Measurements from ENCODE around the gene PDLIM7. TPM values are rescaled to one million over a fixed set of nuclear protein-coding genes. Genes with fewer than 3 reads are reported as not detected.

PDLIM7 gene
- total and polyA plus RNA-seq, 2 donors (not counting 3 experiments of a cell fraction or from before 2014, with no cell fraction given): 314 to 318 TPM

DNA sequence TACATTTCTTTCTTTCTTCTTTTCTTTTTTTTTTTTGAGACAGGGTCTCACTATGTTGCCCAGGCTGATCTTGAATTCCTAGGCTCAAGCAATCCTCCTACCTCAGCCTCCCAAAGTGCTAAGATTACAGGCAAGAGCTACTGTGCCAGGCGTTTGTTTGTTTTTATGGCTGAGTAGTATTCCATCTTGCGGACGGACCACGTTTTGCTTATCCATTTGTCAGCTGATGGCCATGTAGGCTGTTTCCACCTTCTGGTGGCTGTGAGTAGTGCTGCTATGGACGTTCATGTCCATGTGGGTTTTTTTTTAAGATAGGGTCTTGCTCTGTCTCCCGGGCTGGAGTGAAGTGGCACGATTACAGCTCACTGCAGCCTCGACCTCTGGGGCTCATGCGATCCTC lies 9.8 kb upstream of the PDLIM7 start:
- CTCF ChIA-PET: interaction anchor here (0.9 to 2.5 kb wide), 6 partner anchors 9 to 136 kb away, joined by 3 to 10 read pairs (median 4); partner anchors contain the start of gene DDX41
- Histone ChIP-seq H3K4me1 (ENCODE audit: control insufficient read depth, extremely low read depth, insufficient read depth, low read length) (peaks cover 9% of the 10 kb centered on the region), H4K20me1 (replicated peaks; ENCODE audit: control insufficient read depth, extremely low read depth, insufficient read depth, low read length) (no peaks in the 10 kb centered on the region), H3K27ac (ENCODE audit: insufficient read depth, low read depth, low read length) (no peak overlapping the region), H3K4me3 (replicated peaks in 1 of 3; ENCODE audit: insufficient read depth in 1 of 3, low read depth in 1 of 3, low read length in 3 of 3) (no peak overlapping the region), H3K9ac (replicated peaks; ENCODE audit: extremely low read depth, insufficient read depth, low read length) (no peak overlapping the region), H2AFZ (ENCODE audit: low read depth, low read length) (no peak overlapping the region), H3K36me3 (ENCODE audit: control insufficient read depth in 2 of 2, extremely low read depth in 1 of 2, insufficient read depth in 2 of 2, low read length in 2 of 2) (peaks cover 5 to 18% of the 10 kb centered on the region in 2 experiments), H3K79me2 (ENCODE audit: control insufficient read depth, insufficient read depth, low read length) (no peaks in the 10 kb centered on the region), H3K9me1 (replicated peaks; ENCODE audit: control insufficient read depth, extremely low read depth, insufficient read depth, low read length) (no peaks in the 10 kb centered on the region), H3K9me3 (replicated peaks; ENCODE audit: control insufficient read depth, insufficient read depth, low read length) (no peaks in the 10 kb centered on the region), H3K27me3 (ENCODE audit: control insufficient read depth in 2 of 2, insufficient read depth in 2 of 2, low read length in 2 of 2) (no peaks in the 10 kb centered on the region), H3K4me2 (ENCODE audit: insufficient read depth, low read length) (no peak overlapping the region)
- DNase-seq (ENCODE audit: low read depth, low spot score) (peak; percentile 28), FAIRE-seq (no peak)
- intact Hi-C loops (cut with micrococcal nuclease) (no loop called here), dilution Hi-C loops (cut with MboI; ENCODE audit: extremely low pct_ligation_motif_present, low sequenced_read_pairs) (no loop called here)
- POLR2A ChIA-PET: interaction anchor here (2.1 kb wide), 1 partner anchor 10 kb away, joined by 6 read pairs; the partner anchor contains the start of gene PDLIM7
- TF ChIP-seq POLR2AphosphoS5 (IDR thresholded peaks at IDR 0.05; ENCODE audit: insufficient read depth, low read depth, low read length): no peak
- TF ChIP-seq FOS (IDR thresholded peaks at IDR 0.05; ENCODE audit: borderline replicate concordance, insufficient read depth, low read length): no peak
- TF ChIP-seq, protein P1, sequence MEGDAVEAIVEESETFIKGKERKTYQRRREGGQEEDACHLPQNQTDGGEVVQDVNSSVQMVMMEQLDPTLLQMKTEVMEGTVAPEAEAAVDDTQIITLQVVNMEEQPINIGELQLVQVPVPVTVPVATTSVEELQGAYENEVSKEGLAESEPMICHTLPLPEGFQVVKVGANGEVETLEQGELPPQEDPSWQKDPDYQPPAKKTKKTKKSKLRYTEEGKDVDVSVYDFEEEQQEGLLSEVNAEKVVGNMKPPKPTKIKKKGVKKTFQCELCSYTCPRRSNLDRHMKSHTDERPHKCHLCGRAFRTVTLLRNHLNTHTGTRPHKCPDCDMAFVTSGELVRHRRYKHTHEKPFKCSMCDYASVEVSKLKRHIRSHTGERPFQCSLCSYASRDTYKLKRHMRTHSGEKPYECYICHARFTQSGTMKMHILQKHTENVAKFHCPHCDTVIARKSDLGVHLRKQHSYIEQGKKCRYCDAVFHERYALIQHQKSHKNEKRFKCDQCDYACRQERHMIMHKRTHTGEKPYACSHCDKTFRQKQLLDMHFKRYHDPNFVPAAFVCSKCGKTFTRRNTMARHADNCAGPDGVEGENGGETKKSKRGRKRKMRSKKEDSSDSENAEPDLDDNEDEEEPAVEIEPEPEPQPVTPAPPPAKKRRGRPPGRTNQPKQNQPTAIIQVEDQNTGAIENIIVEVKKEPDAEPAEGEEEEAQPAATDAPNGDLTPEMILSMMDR (IDR thresholded peaks at IDR 0.05; ENCODE audit: extremely low read depth in 1 of 2, insufficient read depth in 1 of 2, low read depth in 1 of 2, low read length in 2 of 2): peak; percentile 8 to 9
- TF ChIP-seq MYC (IDR thresholded peaks at IDR 0.05; ENCODE audit: low read depth, low read length): no peak
- no TSS peak for BruUV-seq (replicated peaks)

DNA sequence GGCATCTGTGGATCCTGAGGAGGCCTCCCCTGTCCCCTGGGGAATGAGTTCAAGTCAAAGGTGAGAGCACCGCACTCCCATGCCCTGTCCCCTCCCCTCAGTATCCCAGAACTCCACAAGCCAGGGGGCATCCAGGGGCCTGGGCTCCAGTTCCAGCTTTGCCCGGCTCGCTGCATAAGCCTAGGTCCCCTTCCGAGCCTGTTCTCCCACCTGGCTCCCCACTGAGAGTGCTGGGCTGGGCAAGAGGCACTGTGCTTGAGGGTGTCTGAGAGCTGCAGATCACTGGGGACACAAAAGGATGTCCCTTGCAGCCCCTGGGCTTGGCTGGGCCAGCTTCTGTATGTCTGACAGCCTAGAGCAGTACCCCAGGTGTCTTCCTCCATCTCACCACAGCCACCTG lies 7.7 kb upstream of the PDLIM7 start:
- dilution Hi-C loops (cut with MboI; ENCODE audit: extremely low pct_ligation_motif_present, low sequenced_read_pairs): no loop called here
- H3K27ac ChIP-seq (ENCODE audit: insufficient read depth, low read depth, low read length): no peak overlapping the region
- no TSS peak for BruUV-seq (replicated peaks)
- CTCF ChIA-PET: interaction anchor here (1.2 kb wide), 1 partner anchor 101 kb away, joined by 7 read pairs; no protein-coding TSS in a partner anchor
- FAIRE-seq (no peak), DNase-seq (ENCODE audit: low read depth, low spot score) (no peak)
- no peak overlapping the region for H3K4me2 ChIP-seq (ENCODE audit: insufficient read depth, low read length)
- no peaks in the 10 kb centered on the region for H3K9me3 ChIP-seq (replicated peaks; ENCODE audit: control insufficient read depth, insufficient read depth, low read length)
- peaks cover 9% of the 10 kb centered on the region for H3K4me1 ChIP-seq (ENCODE audit: control insufficient read depth, extremely low read depth, insufficient read depth, low read length)
- H3K79me2 ChIP-seq (ENCODE audit: control insufficient read depth, insufficient read depth, low read length): no peaks in the 10 kb centered on the region
- no peaks in the 10 kb centered on the region for H3K9me1 ChIP-seq (replicated peaks; ENCODE audit: control insufficient read depth, extremely low read depth, insufficient read depth, low read length)
- intact Hi-C loops (cut with micrococcal nuclease): no loop called here
- no peaks in the 10 kb centered on the region for H3K27me3 ChIP-seq (ENCODE audit: control insufficient read depth in 2 of 2, insufficient read depth in 2 of 2, low read length in 2 of 2)
- peaks cover 0 to 3% of the 10 kb centered on the region in 2 experiments for H3K36me3 ChIP-seq (ENCODE audit: control insufficient read depth in 2 of 2, extremely low read depth in 1 of 2, insufficient read depth in 2 of 2, low read length in 2 of 2)
- POLR2A ChIA-PET: no interaction called here
- H2AFZ ChIP-seq (ENCODE audit: low read depth, low read length): no peak overlapping the region
- TF ChIP-seq, protein P1 (IDR thresholded peaks at IDR 0.05; ENCODE audit: extremely low read depth in 1 of 2, insufficient read depth in 1 of 2, low read depth in 1 of 2, low read length in 2 of 2): no peak
- TF ChIP-seq EZH2 (IDR thresholded peaks at IDR 0.05; ENCODE audit: borderline replicate concordance, low read depth, low read length, severe bottlenecking): no peak
- no peak for TF ChIP-seq JUN (IDR thresholded peaks at IDR 0.05; ENCODE audit: borderline replicate concordance, insufficient read depth, insufficient read length, low read depth)
- TF ChIP-seq MYC (IDR thresholded peaks at IDR 0.05; ENCODE audit: low read depth, low read length): no peak
- no peak for TF ChIP-seq POLR2A (IDR thresholded peaks at IDR 0.05; ENCODE audit: low read depth, low read length)
- TF ChIP-seq GATA2 (IDR thresholded peaks at IDR 0.05; ENCODE audit: insufficient read depth, insufficient read length, low read depth, low read length): no peak
- no peak for TF ChIP-seq FOS (IDR thresholded peaks at IDR 0.05; ENCODE audit: borderline replicate concordance, insufficient read depth, low read length)
- TF ChIP-seq POLR2AphosphoS5 (IDR thresholded peaks at IDR 0.05; ENCODE audit: insufficient read depth, low read depth, low read length): no peak
- TF ChIP-seq, protein P2, sequence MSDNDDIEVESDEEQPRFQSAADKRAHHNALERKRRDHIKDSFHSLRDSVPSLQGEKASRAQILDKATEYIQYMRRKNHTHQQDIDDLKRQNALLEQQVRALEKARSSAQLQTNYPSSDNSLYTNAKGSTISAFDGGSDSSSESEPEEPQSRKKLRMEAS (IDR thresholded peaks at IDR 0.05; ENCODE audit: insufficient read depth, insufficient read length): no peak
- no peak overlapping the region for H3K4me3 ChIP-seq (replicated peaks in 1 of 3; ENCODE audit: insufficient read depth in 1 of 3, low read depth in 1 of 3, low read length in 3 of 3)
- H3K9ac ChIP-seq (replicated peaks; ENCODE audit: extremely low read depth, insufficient read depth, low read length): no peak overlapping the region
- H4K20me1 ChIP-seq (replicated peaks; ENCODE audit: control insufficient read depth, extremely low read depth, insufficient read depth, low read length): no peaks in the 10 kb centered on the region
